ENCODE measurements around the gene DERA.
"Not testable (repeated sequence)": the region's sequence is repeated elsewhere in the genome, so short reads cannot be mapped to it uniquely, and the experiment has no call there.

Gene DERA

GRCh38 chr12:15899282-15899870, 11.8 kb upstream of the DERA start:
- H3K4me3 ChIP-seq (ENCODE audit: low read depth, low read length), result no peak overlapping the region

DNA sequence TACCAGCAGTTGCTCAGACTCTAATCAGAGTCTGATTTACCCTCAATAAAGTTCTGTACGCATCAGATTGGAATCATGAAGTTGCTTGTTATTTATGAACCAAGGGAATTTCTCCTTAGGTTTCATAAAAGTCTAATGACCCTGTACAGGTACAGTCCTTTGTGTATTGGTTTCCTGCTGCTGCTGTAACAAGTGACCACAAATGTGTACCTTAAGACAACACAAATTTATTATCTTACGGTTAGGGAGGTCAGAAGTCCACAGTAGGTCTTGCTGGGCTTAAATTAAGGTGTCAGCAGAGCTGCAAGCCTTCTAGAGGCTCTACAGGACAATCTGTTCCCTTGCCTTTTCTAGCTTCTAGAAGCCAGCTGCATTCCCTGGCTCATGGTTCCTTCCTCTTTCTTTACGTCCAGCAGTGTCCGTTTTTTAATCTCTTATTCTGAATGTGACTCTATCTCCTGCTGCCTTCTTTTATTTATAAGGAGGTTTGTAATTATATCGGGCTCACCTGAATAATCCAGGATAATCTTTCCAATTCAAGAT, 6.7 kb upstream of the DERA start:
- H3K4me3 ChIP-seq (ENCODE audit: low read depth, low read length), result no peak overlapping the region

GRCh38 chr12:15910468-15910863, 666 bp upstream of the DERA start:
- no peak overlapping the region for H3K4me3 ChIP-seq (ENCODE audit: low read depth, low read length)

DNA sequence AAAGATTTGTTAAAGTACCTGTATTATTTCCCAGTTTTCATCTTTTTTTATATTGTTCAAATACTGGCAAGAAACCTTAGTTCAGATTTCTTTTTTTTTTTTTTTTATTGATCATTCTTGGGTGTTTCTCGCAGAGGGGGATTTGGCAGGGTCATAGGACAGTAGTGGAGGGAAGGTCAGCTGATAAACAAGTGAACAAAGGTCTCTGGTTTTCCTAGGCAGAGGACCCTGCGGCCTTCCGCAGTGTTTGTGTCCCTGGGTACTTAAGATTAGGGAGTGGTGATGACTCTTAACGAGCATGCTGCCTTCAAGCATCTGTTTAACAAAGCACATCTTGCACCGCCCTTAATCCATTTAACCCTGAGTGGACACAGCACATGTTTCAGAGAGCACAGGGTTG, 799 bp downstream of the DERA start:
- H3K4me3 ChIP-seq (ENCODE audit: low read depth, low read length), result peak overlapping the region; percentile 64

GRCh38 chr12:15914131-15914530, 3.0 kb downstream of the DERA start:
- H3K4me3 ChIP-seq (ENCODE audit: low read depth, low read length), result not testable (repeated sequence)

DNA sequence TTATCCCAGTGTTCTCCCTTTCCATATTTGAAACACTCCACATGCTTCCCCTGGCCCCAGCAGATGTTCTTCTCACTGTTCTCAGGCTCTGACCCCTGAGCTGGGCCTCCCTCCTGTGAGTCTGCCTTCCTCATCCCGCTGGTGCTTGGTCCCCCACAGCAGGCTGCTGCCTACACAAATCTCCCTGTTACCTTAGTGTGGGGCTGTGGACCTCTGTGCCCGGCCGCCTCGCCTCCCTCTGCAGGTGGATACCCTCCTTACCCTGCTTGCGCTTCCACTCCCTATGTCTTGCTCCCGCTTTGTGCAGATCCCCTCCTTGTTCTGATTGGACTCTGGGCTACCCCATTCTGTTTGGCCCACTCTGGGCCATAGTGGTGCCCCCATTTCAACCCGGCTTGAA, 6.9 kb downstream of the DERA start:
- no peak overlapping the region for H3K4me3 ChIP-seq (ENCODE audit: low read depth, low read length)

GRCh38 chr12:15919418-15919817, 8.3 kb downstream of the DERA start:
- no peak overlapping the region for H3K4me3 ChIP-seq (ENCODE audit: low read depth, low read length)

DNA sequence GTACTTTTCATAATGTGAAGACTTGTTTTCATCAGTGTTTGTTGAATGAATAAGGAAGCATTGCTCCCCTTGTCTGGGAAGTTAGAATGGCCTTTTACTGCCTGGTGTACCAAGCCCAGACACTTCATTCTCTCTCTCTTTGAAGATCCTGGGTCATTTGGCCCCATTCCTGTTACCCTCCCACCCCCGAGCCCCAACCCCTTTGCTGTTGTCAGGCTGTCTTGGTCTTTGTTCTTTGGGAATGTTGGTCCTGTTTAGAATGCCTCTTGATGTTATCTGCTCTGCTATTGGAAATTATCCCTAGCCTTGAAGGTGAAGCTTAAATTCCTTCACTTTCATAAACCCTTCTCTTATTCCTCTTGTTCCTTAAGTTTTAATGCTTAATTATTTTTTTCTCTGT, 13.8 kb downstream of the DERA start:
- no peak overlapping the region for H3K4me3 ChIP-seq (ENCODE audit: low read depth, low read length)

DNA sequence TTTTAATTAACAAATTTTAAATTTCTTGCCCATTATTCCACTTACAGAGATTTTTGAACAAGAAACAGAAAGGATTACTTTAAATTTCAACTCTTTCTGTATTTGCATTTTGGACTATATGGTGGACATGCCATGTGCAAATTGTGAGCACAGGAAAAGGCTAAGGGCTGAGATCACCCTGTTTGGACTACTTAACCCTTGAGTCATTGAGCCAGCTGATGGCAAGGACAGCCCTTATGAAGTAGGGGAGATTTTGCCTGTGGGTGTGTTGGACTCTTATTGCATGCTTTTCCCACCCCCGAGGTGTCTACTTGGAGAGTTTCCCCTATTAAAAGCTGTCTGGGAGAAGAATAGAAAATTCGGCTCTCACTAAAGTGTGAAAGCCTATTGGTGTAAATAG, 17.2 kb downstream of the DERA start:
- H3K4me3 ChIP-seq (ENCODE audit: low read depth, low read length), result no peak overlapping the region

DNA sequence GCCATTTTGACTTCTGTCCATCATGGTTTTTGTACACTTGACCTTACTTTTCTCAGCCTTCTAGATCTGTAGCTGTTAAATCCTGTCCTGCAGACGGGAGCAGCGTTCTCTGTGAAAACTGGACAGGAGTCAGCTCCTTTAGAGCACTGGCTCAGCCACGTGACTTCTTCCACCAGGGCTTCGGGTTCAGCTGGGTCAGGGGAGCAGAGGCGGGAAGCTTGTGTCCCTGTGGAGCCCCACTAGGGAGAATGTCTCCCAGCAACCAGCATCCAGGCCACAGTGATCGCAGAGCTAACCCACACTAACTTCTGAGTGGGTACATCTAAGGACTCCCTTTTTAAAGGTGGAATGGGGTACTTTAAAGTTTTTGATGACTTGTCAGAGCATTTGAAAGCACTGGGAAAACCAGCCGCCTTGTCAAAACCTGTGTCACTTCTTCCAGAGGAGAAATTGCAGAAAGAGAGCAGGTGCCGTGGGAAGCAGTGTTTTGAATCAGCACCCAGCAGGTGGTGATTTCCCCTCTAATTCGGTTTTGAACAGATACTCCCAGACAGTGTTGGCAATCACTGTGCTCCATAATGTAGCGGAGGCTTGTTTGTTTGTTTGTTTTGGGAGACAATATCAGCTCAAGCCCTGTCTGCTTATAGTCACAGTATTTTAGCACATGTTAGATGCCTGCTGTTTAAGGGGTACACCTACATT, 17.9 kb downstream of the DERA start:
- no peak overlapping the region for H3K4me3 ChIP-seq (ENCODE audit: low read depth, low read length)

- no peak overlapping the region for H3K4me3 ChIP-seq (ENCODE audit: low read depth, low read length)
Measured at GRCh38 chr12:15931590-15932053, 20.5 kb downstream of the DERA start.

GRCh38 chr12:15932327-15932726, 21.2 kb downstream of the DERA start:
- no peak overlapping the region for H3K4me3 ChIP-seq (ENCODE audit: low read depth, low read length)

DNA sequence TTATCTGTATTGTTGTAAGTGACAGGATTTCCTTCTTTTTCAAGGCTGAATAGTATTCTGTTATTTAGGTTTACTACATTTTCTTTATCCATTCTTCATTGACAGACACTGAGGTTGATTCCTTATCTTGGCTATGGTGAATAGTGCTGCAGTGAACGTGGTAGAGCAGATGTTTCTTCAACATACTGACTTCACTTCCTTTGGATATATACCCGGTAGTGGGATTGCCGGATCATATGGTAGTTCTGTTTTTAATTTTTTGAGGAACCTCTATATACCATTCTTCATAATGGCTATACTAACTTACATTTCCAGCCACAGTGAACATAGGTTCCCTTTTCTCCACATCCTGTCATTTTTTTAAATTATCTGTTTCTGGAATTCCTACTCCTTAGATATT, 21.8 kb downstream of the DERA start:
- no peak overlapping the region for H3K4me3 ChIP-seq (ENCODE audit: low read depth, low read length)

- H3K4me3 ChIP-seq (ENCODE audit: low read depth, low read length), result no peak overlapping the region
Measured at GRCh38 chr12:15933751-15934150, 22.6 kb downstream of the DERA start.

DNA sequence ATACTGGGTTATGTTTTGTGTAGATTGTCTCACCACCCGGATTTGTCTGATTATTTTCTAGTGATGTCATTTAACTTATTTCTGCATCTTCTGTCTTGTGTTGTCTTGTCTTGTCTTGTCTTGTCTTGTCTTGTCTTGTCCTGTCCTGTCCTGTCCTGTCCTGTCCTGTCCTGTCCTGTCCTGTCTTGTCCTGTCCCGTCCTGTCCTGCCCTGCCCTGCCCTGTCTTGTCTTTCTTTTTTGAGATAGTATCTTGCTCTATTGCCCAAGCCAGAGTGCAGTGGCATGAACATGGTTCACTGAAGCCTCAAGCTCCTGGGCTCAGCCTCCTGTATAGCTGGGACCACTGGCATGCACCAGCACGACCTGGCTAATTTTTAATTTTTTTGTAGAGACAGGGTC, 25.6 kb downstream of the DERA start:
- H3K4me3 ChIP-seq (ENCODE audit: low read depth, low read length), result no peak overlapping the region

GRCh38 chr12:15937902-15938301, 26.8 kb downstream of the DERA start:
- no peak overlapping the region for H3K4me3 ChIP-seq (ENCODE audit: low read depth, low read length)

- no peak overlapping the region for H3K4me3 ChIP-seq (ENCODE audit: low read depth, low read length)
Measured at GRCh38 chr12:15939111-15939510, 28.0 kb downstream of the DERA start.

DNA sequence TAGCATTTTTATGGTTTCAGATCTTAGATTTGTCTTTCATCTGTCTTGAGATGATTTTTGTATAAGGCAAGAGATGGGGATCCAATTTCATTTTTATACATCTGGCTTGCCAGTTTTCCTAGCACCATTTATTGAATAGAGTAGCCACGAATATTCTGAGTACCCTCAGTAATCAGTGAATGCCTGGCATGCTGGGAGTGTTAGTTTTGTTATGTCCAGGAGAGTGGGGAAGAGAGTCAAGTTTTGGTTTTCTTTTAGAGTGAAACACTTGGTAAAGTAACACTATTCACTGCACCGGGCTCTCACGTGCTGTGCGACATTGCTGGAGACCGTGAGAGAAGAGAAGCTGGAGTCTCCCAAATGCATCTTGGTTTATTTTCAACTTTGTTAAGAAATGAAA, 31.3 kb downstream of the DERA start:
- H3K4me3 ChIP-seq (ENCODE audit: low read depth, low read length), result no peak overlapping the region

GRCh38 chr12:15943519-15943918, 32.4 kb downstream of the DERA start:
- not testable (repeated sequence) for H3K4me3 ChIP-seq (ENCODE audit: low read depth, low read length)

GRCh38 chr12:15948461-15948860, 37.3 kb downstream of the DERA start:
- not testable (repeated sequence) for H3K4me3 ChIP-seq (ENCODE audit: low read depth, low read length)

DNA sequence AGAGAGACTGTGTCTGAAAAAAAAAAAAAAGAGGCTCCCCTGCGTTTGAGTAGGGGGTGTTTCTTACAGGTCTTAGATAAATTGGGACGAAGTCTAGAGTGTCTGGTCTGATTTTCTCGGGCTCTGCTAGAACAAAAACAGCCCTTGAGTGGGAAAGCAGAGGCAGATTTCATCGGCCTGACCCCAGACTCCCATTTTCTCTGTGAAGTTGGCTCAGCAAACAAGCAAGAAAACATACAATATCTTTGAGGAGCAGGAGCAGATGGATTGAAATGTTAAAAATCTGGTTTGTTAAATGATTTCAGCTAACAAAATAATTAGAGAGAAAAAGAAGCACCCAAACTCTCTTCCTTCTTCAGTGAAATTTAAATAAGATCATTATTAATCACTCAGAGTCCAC, 44.1 kb downstream of the DERA start:
- H3K4me3 ChIP-seq (ENCODE audit: low read depth, low read length), result no peak overlapping the region

DNA sequence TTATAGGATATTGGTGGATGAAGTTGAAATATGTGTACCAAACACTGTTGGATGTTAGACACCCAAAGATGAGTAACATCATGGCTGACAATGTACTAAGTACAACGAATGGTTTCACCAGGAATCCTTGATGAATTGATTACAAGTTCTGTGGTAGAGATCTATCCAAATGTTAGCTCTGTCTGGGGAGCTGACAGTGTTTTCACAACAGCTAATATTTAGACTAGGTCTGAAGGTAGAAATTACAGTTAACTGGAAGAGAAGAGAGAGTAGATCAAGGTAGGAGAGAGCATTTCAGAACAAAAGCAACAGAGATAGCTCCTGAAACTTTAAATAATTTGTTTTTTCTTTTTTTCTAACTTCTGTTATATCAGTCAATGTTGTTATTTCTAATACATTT, 44.9 kb downstream of the DERA start:
- no peak overlapping the region for H3K4me3 ChIP-seq (ENCODE audit: low read depth, low read length)
